UCSD-AML1 (cell line): Measurements from ENCODE around the gene THAP11.
"Not testable (repeated sequence)": the region's sequence is repeated elsewhere in the genome, so short reads cannot be mapped to it uniquely, and the experiment has no call there.

Experiments used
- DNase-seq: peaks from one replicate; lab custom pipeline; 2025; ENCODE audit not compliant: unreplicated experiment; lab: John Stamatoyannopoulos, UW

Gene THAP11

GRCh38 chr16:67834242-67834614 is 7.9 kb upstream of the THAP11 start:
- no peak for DNase-seq

GRCh38 chr16:67837190-67837589 is 4.9 kb upstream of the THAP11 start:
- DNase-seq = not testable (repeated sequence)

GRCh38 chr16:67837811-67838210 is 4.3 kb upstream of the THAP11 start:
- DNase-seq = no peak

- DNase-seq = no peak
These were observed 813 bp upstream of the THAP11 start for GRCh38 chr16:67841198-67841815.

GRCh38 chr16:67842509-67843342 is 606 bp downstream of the THAP11 start:
- peak; percentile 82 for DNase-seq

GRCh38 chr16:67843343-67843765 is 1.2 kb downstream of the THAP11 start:
- DNase-seq = no peak

GRCh38 chr16:67844497-67844896 is 2.4 kb downstream of the THAP11 start:
- no peak for DNase-seq

- DNase-seq = no peak
These were observed 3.4 kb downstream of the THAP11 start for GRCh38 chr16:67845291-67846062.

- no peak for DNase-seq
These were observed 3.9 kb downstream of the THAP11 start for GRCh38 chr16:67846063-67846319.

GRCh38 chr16:67846320-67847063 is 4.4 kb downstream of the THAP11 start, which contains the start of gene NUTF2:
NUTF2 (plus strand) TSS chr16:67846933; CDS start chr16:67865131, 18,198 bp downstream.
- peak; percentile 98 for DNase-seq

GRCh38 chr16:67847064-67847861 is 5.1 kb downstream of the THAP11 start, which contains the start of gene CENPT:
CENPT (minus strand) TSS chr16:67847693; CDS start chr16:67833859, 13,834 bp downstream.
- peak; percentile 47 for DNase-seq

GRCh38 chr16:67848118-67848517 is 6.0 kb downstream of the THAP11 start:
- DNase-seq = no peak

- DNase-seq = no peak
These were observed 11.6 kb downstream of the THAP11 start for GRCh38 chr16:67853670-67854069.

- no peak for DNase-seq
These were observed 13.7 kb downstream of the THAP11 start for GRCh38 chr16:67855789-67856188.

- DNase-seq = no peak
These were observed 14.9 kb downstream of the THAP11 start for GRCh38 chr16:67856927-67857546.

- no peak for DNase-seq
These were observed 15.6 kb downstream of the THAP11 start for GRCh38 chr16:67857547-67858233.

- DNase-seq = no peak
These were observed 16.4 kb downstream of the THAP11 start for GRCh38 chr16:67858500-67858899.

GRCh38 chr16:67860589-67861398 is 18.7 kb downstream of the THAP11 start:
- DNase-seq = no peak
